Gastrocnemius medialis (tissue), 4 donors: ENCODE results near the gene SHISA6.

Experiments
- POLR2A ChIP-seq, 2 donors: fragments of 450-650 bp; IDR thresholded peaks; one replicate each; pipeline ENCODE4 v1.6.1; 2017; ENCODE audit warnings: antibody characterized with exemption in 2 of 2, mild to moderate bottlenecking in 2 of 2, moderate library complexity in 2 of 2
- TF ChIP-seq, protein P1 (sequence below), 5 experiments: fragments of 450-650 bp in 3 of 5; fragments of 200-600 bp in 2 of 5; sonication (generic) in 2 of 5; IDR thresholded peaks in 4 of 5; conservative IDR thresholded peaks in 1 of 5; 1 replicate in 4 of 5; 2 replicates in 1 of 5; pipeline ENCODE4 v1.5.1; 2016 to 2019; ENCODE audit warnings: antibody characterized with exemption in 5 of 5, mild to moderate bottlenecking in 3 of 5, moderate library complexity in 3 of 5

DNA sequence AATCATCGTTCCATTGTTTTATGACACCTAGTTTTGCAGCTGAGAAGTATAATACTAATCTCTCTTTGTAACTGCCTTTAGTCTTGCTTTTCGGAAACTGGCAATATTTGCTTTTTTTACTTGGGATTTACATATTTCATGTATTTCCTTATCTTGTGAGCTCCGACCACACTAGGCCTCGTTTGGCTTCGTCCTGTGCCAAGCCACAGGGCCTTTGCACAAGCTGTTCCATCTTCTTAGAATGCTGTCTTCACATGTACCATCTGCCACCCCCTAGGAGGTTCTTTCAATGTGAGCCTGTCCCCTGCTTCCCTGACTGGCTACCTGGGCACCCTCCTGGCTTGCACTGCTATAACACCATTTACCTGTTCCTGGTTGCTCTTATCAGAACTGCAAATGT, 77.2 kb downstream of the SHISA6 start:
- TF ChIP-seq, protein P1, sequence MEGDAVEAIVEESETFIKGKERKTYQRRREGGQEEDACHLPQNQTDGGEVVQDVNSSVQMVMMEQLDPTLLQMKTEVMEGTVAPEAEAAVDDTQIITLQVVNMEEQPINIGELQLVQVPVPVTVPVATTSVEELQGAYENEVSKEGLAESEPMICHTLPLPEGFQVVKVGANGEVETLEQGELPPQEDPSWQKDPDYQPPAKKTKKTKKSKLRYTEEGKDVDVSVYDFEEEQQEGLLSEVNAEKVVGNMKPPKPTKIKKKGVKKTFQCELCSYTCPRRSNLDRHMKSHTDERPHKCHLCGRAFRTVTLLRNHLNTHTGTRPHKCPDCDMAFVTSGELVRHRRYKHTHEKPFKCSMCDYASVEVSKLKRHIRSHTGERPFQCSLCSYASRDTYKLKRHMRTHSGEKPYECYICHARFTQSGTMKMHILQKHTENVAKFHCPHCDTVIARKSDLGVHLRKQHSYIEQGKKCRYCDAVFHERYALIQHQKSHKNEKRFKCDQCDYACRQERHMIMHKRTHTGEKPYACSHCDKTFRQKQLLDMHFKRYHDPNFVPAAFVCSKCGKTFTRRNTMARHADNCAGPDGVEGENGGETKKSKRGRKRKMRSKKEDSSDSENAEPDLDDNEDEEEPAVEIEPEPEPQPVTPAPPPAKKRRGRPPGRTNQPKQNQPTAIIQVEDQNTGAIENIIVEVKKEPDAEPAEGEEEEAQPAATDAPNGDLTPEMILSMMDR (IDR thresholded peaks at IDR 0.05 in 4 of 5, conservative IDR thresholded peaks at IDR 0.05 in 1 of 5), result no peak
- no peak for TF ChIP-seq POLR2A (IDR thresholded peaks at IDR 0.05)
